Subcutaneous abdominal adipose tissue (tissue), 5 donors: ENCODE measurements around the gene TMEM217.
A peak's percentile ranks its signal among the peaks of the same experiment; 100 is the strongest.

ENCODE experiments used
- H3K27ac ChIP-seq: one replicate; pipeline ENCODE4 v1.7.0; 2013; ENCODE audit warnings: low read depth, mild to moderate bottlenecking, inconsistent platforms, low read length, moderate library complexity
- H3K27me3 ChIP-seq, 5 donors: one replicate each; pipeline ENCODE4 v1.7.0; 2013; ENCODE audit warnings: low read length in 5 of 5, inconsistent platforms in 1 of 5; ENCODE audit not compliant: control insufficient read depth in 5 of 5, insufficient read depth in 4 of 5
- H3K36me3 ChIP-seq, 5 donors: one replicate each; pipeline ENCODE4 v1.7.0; 2013; ENCODE audit warnings: low read length in 5 of 5; ENCODE audit not compliant: control insufficient read depth in 5 of 5, insufficient read depth in 5 of 5
- H3K4me1 ChIP-seq, 5 donors: one replicate each; pipeline ENCODE4 v1.7.0; 2013; ENCODE audit warnings: low read length in 5 of 5, mild to moderate bottlenecking in 3 of 5, moderate library complexity in 1 of 5; ENCODE audit not compliant: control insufficient read depth in 5 of 5, insufficient read depth in 5 of 5
- H3K4me3 ChIP-seq, 5 donors: one replicate each; pipeline ENCODE4 v1.7.0; 2013; ENCODE audit warnings: low read length in 5 of 5, low read depth in 1 of 5
- H3K9ac ChIP-seq, 5 donors: one replicate each; pipeline ENCODE4 v1.7.0; 2013; ENCODE audit warnings: low read length in 5 of 5, mild to moderate bottlenecking in 4 of 5, moderate library complexity in 3 of 5
- H3K9me3 ChIP-seq, 5 donors: one replicate each; pipeline ENCODE4 v1.7.0; 2013; ENCODE audit warnings: low read length in 5 of 5; ENCODE audit not compliant: control insufficient read depth in 5 of 5
- donor health status: healthy.
- donor health status: healthy.
- donor health status: healthy.
- donor health status: healthy.
- donor health status: healthy.

Gene TMEM217

DNA sequence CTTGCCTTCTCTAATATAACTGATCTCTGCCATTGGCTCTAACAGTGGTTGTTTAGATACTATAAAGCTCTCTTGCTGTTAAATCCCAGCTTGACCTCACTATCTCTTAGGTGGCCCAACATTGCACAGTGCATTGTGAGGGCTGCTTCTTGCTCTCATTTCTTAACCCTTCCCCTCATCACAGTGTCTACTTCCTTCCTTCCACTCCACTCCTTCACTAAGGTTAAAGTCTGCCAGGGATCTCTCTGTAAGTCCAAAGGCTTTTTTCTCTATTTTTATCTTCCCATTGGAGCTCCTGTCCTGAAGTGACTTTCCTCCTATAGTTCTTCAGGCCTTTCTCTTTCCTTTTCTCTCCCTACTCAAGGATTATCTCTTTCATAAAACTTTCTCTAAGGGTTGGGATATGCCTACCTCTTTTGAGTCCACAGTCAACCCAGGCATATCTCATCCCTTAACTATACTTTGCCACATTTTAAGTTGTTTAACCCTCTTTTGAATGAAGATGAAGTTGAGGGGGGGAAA, 4.4 kb downstream of the TMEM217 start:
- Histone ChIP-seq H3K4me3 (no peak overlapping the region), H3K27me3 (no peaks in the 10 kb centered on the region), H3K9me3 (no peaks in the 10 kb centered on the region), H3K9ac (no peak overlapping the region), H3K27ac (no peak overlapping the region), H3K4me1 (peaks cover 0 to 14% (median 12%) of the 10 kb centered on the region in 5 donors), H3K36me3 (no peaks in the 10 kb centered on the region)

GRCh38 chr6:37251211-37251780, 6.6 kb downstream of the TMEM217 start:
- Histone ChIP-seq H3K4me3 (no peak overlapping the region), H3K36me3 (no peaks in the 10 kb centered on the region), H3K27me3 (no peaks in the 10 kb centered on the region), H3K9ac (no peak overlapping the region), H3K9me3 (no peaks in the 10 kb centered on the region), H3K4me1 (peaks cover 0 to 3% (median 0%) of the 10 kb centered on the region in 5 donors), H3K27ac (no peak overlapping the region)

GRCh38 chr6:37244430-37245310, 13.3 kb downstream of the TMEM217 start:
- H3K4me1 ChIP-seq = peaks cover 12 to 40% (median 36%) of the 10 kb centered on the region in 5 donors
- H3K4me3 ChIP-seq = peak overlapping the region in 1 of 5 donors; percentile 7
- no peaks in the 10 kb centered on the region for H3K36me3 ChIP-seq
- peak overlapping the region in 2 of 5 donors; percentile 2 for H3K9ac ChIP-seq
- H3K27ac ChIP-seq = peak overlapping the region; percentile 71
- no peaks in the 10 kb centered on the region for H3K9me3 ChIP-seq
- H3K27me3 ChIP-seq = no peaks in the 10 kb centered on the region

DNA sequence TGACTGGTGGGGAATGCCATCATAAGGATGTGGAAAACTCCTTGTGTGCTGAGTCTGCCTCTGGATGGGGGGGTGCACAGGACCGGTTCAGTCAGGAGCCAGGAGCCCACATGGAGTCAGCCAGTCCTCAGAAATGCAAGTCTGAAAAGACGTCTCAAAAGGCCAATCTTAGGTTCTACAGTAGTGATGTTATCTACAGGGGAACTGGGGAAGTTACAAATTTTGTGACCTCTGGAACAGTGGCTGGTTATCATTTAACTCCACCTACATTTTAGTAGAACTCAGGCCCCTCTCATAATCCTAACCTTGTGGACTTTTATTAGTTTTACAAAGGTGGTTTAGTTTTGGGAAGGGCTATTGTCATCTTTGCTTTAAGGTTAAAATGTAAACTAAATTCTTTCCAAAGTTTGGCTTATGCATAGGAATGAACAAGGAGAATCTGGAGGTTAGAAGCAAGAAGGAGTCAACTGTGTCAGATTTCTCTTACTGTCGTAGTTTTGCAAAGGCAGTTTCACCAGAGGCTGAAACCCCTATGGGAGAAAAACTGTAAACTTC, 14.1 kb downstream of the TMEM217 start:
- Histone ChIP-seq H3K9ac (peak overlapping the region in 2 of 5 donors; percentile 2), H3K4me1 (peaks cover 12 to 45% (median 39%) of the 10 kb centered on the region in 5 donors)

DNA sequence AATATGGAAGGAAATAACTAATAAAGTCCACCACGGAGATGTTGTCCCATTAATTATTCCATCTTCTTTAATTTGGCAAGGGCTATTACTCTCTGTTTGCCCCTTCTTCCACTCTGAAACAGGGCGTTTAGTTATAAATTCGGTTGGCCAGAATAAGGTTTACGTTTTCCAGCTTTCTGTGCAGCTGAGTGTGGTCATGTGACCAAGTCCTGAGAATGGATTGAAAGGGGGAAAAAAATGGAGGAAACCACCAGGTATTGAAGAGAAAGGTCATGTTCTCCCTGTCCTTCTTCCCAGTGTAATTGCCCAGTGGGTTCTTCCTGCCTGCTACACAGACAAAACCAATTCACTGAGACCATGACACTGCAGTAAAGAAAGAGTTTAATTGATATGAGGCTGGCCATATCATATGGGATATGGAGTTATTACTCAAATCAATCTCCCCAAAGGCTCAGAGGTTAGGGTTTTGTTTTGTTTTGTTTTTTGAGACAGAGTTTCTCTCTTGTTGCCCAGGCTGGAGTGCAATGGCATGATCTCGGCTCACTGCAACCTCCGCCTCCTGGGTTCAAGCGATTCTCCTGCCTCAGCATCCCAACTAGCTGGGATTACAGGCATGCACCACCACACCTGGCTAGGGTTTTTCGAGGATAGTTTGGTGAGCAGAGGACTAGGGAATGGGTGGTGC, 14.7 kb downstream of the TMEM217 start:
- Histone ChIP-seq H3K4me1 (peaks cover 12 to 45% (median 43%) of the 10 kb centered on the region in 5 donors), H3K36me3 (no peaks in the 10 kb centered on the region), H3K9me3 (no peaks in the 10 kb centered on the region), H3K27ac (peak overlapping the region; percentile 71), H3K9ac (peak overlapping the region in 1 of 5 donors; percentile 2), H3K4me3 (no peak overlapping the region), H3K27me3 (no peaks in the 10 kb centered on the region)

More for the DNA sequence above, 14.1 kb downstream of the TMEM217 start:
- no peaks in the 10 kb centered on the region for H3K9me3 ChIP-seq
- H3K36me3 ChIP-seq = no peaks in the 10 kb centered on the region
- H3K4me3 ChIP-seq = no peak overlapping the region
- peak overlapping the region; percentile 71 for H3K27ac ChIP-seq
- no peaks in the 10 kb centered on the region for H3K27me3 ChIP-seq

DNA sequence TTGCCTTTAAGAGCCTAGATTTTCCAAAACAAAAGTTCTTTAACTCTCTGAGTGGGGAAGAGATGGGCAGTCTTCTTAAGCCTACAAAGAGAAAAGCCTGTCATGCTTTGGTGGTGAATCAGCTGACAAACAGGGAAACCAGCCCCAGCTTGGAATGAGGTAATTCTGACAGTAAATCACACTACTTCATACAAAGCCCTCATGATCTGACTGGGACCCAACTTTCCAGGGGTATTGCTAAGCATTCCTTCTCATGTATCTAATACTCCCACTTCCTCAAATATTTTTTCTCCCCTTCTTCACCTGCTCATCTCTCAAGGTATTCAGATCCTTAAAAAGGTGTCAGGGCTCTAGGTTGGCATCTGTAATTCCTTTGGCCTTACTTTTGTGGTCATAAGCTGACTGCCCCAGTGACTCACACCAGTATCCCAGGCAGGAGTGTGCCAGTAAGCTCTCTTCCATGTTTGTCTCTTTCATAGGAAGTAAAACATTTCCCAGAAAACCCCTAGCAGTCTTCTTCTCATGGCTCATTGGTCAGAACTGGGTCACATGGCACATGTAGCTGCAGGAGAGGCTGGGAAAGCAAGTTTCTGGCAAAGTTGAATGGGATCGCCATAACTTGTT, 15.4 kb downstream of the TMEM217 start:
- Histone ChIP-seq H3K36me3 (no peaks in the 10 kb centered on the region), H3K9me3 (no peaks in the 10 kb centered on the region), H3K9ac (peak overlapping the region in 1 of 5 donors; percentile 29), H3K4me3 (no peak overlapping the region), H3K4me1 (peaks cover 10 to 45% (median 43%) of the 10 kb centered on the region in 5 donors), H3K27ac (peak overlapping the region; percentile 66), H3K27me3 (no peaks in the 10 kb centered on the region)

DNA sequence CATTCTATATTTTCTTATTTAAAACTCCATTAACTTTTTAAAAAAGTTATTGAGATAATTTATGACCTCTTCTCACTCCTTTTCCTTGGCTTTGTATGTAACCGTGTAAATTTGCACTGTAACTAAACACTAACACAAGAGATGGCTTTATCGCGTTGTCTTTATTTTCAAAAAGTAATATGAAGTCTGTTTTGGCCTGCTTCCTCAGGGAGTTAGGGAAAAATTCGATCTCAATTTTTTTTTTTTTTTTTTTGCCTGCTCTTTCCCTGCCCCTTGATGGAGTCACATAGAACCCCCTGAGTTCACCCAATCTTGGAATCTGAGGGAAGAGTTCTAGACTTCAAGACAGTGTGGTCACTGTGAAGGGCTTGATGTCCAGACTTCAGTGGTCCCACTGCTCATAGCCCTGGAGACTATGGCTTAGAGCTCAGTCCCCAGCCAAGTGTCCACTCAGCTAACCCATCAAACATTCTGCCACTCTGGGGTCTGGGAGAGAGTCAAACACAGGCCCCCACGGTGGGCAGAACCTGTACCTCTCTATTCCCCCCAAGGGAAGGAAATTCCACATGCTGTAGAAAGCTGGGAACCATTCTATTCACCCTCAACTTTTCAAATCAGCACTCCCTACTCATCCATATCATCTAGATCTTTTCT, 16.0 kb downstream of the TMEM217 start:
- peaks cover 10 to 45% (median 43%) of the 10 kb centered on the region in 5 donors for H3K4me1 ChIP-seq
- H3K27ac ChIP-seq = peak overlapping the region; percentile 66
- H3K36me3 ChIP-seq = no peaks in the 10 kb centered on the region
- no peak overlapping the region for H3K9ac ChIP-seq
- no peaks in the 10 kb centered on the region for H3K27me3 ChIP-seq
- no peaks in the 10 kb centered on the region for H3K9me3 ChIP-seq
- no peak overlapping the region for H3K4me3 ChIP-seq

DNA sequence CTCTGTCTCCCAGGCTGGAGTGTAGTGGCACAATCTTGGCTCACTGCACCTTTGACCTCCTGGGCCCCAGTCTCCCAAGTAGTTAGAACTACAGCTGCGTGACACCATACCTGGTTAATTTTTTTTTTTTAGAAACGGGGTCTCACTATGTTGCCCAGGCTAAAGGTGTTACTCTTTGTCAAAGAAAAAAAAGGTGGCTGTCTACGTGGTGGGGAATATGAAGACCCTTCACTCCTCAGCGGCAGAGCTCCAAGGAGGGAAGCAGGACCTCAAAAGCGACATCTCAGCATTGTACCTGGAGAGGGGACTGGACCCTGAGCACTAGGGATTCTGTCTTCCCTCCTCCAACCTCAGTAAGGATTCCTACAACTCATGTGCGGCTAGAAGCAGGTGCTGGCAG, 16.8 kb downstream of the TMEM217 start:
- peaks cover 10 to 45% (median 40%) of the 10 kb centered on the region in 5 donors for H3K4me1 ChIP-seq
- H3K9ac ChIP-seq = no peak overlapping the region
- no peak overlapping the region for H3K27ac ChIP-seq
- H3K9me3 ChIP-seq = no peaks in the 10 kb centered on the region
- H3K27me3 ChIP-seq = no peaks in the 10 kb centered on the region
- H3K4me3 ChIP-seq = no peak overlapping the region
- H3K36me3 ChIP-seq = no peaks in the 10 kb centered on the region
